ENCODE measurements around the gene EPHA8. TPM values are rescaled to one million over a fixed set of nuclear protein-coding genes. Genes with fewer than 3 reads are reported as not detected.

Gene EPHA8
- total RNA-seq, 1 experiment from 2014 or later = not detected

GRCh38 chr1:22635436-22635835 lies 72.1 kb downstream of the EPHA8 start:
- no peak for DNase-seq
- ChIA-PET POLR2A (ENCODE audit: unreplicated experiment) (no interaction called here), CTCF (no interaction called here)
- BruUV-seq (replicated peaks) = no TSS peak
- H2AFZ ChIP-seq = no peak overlapping the region
- H3F3A ChIP-seq (ENCODE audit: insufficient read depth, low read depth) = no peaks in the 10 kb centered on the region
- no peaks in the 10 kb centered on the region for H3K79me2 ChIP-seq (ENCODE audit: low read depth)
- H3K4me3 ChIP-seq = no peak overlapping the region
- H3K4me2 ChIP-seq = no peak overlapping the region
- TF ChIP-seq, protein P1, sequence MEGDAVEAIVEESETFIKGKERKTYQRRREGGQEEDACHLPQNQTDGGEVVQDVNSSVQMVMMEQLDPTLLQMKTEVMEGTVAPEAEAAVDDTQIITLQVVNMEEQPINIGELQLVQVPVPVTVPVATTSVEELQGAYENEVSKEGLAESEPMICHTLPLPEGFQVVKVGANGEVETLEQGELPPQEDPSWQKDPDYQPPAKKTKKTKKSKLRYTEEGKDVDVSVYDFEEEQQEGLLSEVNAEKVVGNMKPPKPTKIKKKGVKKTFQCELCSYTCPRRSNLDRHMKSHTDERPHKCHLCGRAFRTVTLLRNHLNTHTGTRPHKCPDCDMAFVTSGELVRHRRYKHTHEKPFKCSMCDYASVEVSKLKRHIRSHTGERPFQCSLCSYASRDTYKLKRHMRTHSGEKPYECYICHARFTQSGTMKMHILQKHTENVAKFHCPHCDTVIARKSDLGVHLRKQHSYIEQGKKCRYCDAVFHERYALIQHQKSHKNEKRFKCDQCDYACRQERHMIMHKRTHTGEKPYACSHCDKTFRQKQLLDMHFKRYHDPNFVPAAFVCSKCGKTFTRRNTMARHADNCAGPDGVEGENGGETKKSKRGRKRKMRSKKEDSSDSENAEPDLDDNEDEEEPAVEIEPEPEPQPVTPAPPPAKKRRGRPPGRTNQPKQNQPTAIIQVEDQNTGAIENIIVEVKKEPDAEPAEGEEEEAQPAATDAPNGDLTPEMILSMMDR (conservative IDR thresholded peaks at IDR 0.05) = no peak
- TF ChIP-seq EZH2 (IDR thresholded peaks at IDR 0.05; ENCODE audit: low read depth) = no peak
- H3K27ac ChIP-seq = no peak overlapping the region
- H3K9me3 ChIP-seq (ENCODE audit: insufficient read depth, low read depth) = no peaks in the 10 kb centered on the region
- no peaks in the 10 kb centered on the region for H3K9me2 ChIP-seq (ENCODE audit: insufficient read depth)
- H4K20me1 ChIP-seq (ENCODE audit: insufficient read depth) = no peaks in the 10 kb centered on the region
- H3K27me3 ChIP-seq (ENCODE audit: insufficient read depth, low read depth) = peaks cover 24% of the 10 kb centered on the region; the same call in 1 of the 2 replicates
- no peaks in the 10 kb centered on the region for H3K4me1 ChIP-seq (replicated peaks; ENCODE audit: insufficient read depth)
- intact Hi-C loops (cut with micrococcal nuclease; ENCODE audit: unreplicated experiment) = no loop called here
- no peaks in the 10 kb centered on the region for H3K36me3 ChIP-seq (ENCODE audit: low read depth)

GRCh38 chr1:22636353-22636752 lies 73.1 kb downstream of the EPHA8 start, which contains the start of gene C1QA:
TSS of gene C1QA (plus strand) at chr1:22636628. CDS start at chr1:22637617, 989 bp downstream.
- Histone ChIP-seq H3K4me1 (replicated peaks; ENCODE audit: insufficient read depth) (no peaks in the 10 kb centered on the region), H3K9me3 (ENCODE audit: insufficient read depth, low read depth) (no peaks in the 10 kb centered on the region), H3K9me2 (ENCODE audit: insufficient read depth) (no peaks in the 10 kb centered on the region), H4K20me1 (ENCODE audit: insufficient read depth) (no peaks in the 10 kb centered on the region), H3K4me2 (no peak within 1 kb of the TSS), H3F3A (ENCODE audit: insufficient read depth, low read depth) (no peaks in the 10 kb centered on the region), H2AFZ (no peak within 1 kb of the TSS), H3K27ac (no peak within 1 kb of the TSS), H3K27me3 (ENCODE audit: insufficient read depth, low read depth) (peaks cover 21% of the 10 kb centered on the region; the same call in 1 of the 2 replicates), H3K36me3 (ENCODE audit: low read depth) (no peaks in the 10 kb centered on the region), H3K79me2 (ENCODE audit: low read depth) (no peaks in the 10 kb centered on the region), H3K4me3 (no peak within 1 kb of the TSS)
- no peak for DNase-seq
- CTCF ChIA-PET = no interaction called here
- POLR2A ChIA-PET (ENCODE audit: unreplicated experiment) = no interaction called here
- intact Hi-C loops (cut with micrococcal nuclease; ENCODE audit: unreplicated experiment) = no loop called here
- TF ChIP-seq EZH2 (IDR thresholded peaks at IDR 0.05; ENCODE audit: low read depth) = no peak
- TF ChIP-seq, protein P1 (conservative IDR thresholded peaks at IDR 0.05) = no peak
- no TSS peak for BruUV-seq (replicated peaks)

- H3K4me1 ChIP-seq (replicated peaks; ENCODE audit: insufficient read depth) = no peaks in the 10 kb centered on the region
- no peak overlapping the region for H3K4me3 ChIP-seq
- BruUV-seq (replicated peaks) = no TSS peak
- no peaks in the 10 kb centered on the region for H3K9me2 ChIP-seq (ENCODE audit: insufficient read depth)
- no peaks in the 10 kb centered on the region for H3F3A ChIP-seq (ENCODE audit: insufficient read depth, low read depth)
- TF ChIP-seq EZH2 (IDR thresholded peaks at IDR 0.05; ENCODE audit: low read depth) = no peak
- TF ChIP-seq, protein P1 (conservative IDR thresholded peaks at IDR 0.05) = no peak
- intact Hi-C loops (cut with micrococcal nuclease; ENCODE audit: unreplicated experiment) = no loop called here
- H3K9me3 ChIP-seq (ENCODE audit: insufficient read depth, low read depth) = no peaks in the 10 kb centered on the region
- H3K27me3 ChIP-seq (ENCODE audit: insufficient read depth, low read depth) = peaks cover 21% of the 10 kb centered on the region; the same call in 1 of the 2 replicates
- no peak overlapping the region for H3K27ac ChIP-seq
- H3K79me2 ChIP-seq (ENCODE audit: low read depth) = no peaks in the 10 kb centered on the region
- H4K20me1 ChIP-seq (ENCODE audit: insufficient read depth) = no peaks in the 10 kb centered on the region
- H3K36me3 ChIP-seq (ENCODE audit: low read depth) = no peaks in the 10 kb centered on the region
- POLR2A ChIA-PET (ENCODE audit: unreplicated experiment) = no interaction called here
- H3K4me2 ChIP-seq = no peak overlapping the region
- H2AFZ ChIP-seq = no peak overlapping the region
- CTCF ChIA-PET = interaction anchor here (0.6 kb wide), 1 partner anchor 97 kb away, joined by 4 read pairs; no protein-coding TSS in a partner anchor
- no peak for DNase-seq
Measured at GRCh38 chr1:22636927-22637326, 73.6 kb downstream of the EPHA8 start.
